NT2/D1 (cell line): ENCODE measurements around the gene NUBP2.

ENCODE experiments used
- SUZ12 ChIP-seq: IDR thresholded peaks from 2 replicates; pipeline ENCODE4 v1.6.1; 2011; ENCODE audit not compliant: insufficient read length, insufficient read depth; ENCODE audit errors: extremely low read depth
- ZNF274 ChIP-seq: IDR thresholded peaks from 2 replicates; pipeline ENCODE4 v1.6.1; 2011; ENCODE audit warnings: mild to moderate bottlenecking, low read depth, low read length

GRCh38 chr16:1830213-1830612 lies 47.5 kb downstream of the NUBP2 start:
- no peak for TF ChIP-seq ZNF274
- TF ChIP-seq SUZ12: no peak
